ENCODE data around the gene KCNH1.

The KCNH1 gene

DNA sequence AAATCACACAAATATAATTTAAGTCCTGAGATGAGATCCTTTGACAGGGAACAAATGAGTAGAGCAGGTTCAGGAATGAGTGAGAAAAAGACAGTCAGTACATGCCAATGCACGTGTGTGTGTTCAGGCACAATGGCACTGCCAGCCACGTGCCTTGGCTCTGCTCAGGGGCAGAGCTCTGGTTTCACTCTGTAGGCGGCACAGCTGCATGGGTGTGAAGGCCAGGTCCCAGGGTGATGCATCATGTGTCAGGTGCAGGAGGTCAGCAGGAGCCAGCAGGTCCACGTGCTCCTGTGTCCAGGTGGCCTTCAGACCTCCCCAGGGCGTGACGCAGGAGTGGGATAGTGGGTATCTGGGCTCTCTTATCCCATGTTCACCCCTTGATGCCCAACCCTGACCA is 386.1 kb downstream of the KCNH1 start:
- no peak for DNase-seq

DNA sequence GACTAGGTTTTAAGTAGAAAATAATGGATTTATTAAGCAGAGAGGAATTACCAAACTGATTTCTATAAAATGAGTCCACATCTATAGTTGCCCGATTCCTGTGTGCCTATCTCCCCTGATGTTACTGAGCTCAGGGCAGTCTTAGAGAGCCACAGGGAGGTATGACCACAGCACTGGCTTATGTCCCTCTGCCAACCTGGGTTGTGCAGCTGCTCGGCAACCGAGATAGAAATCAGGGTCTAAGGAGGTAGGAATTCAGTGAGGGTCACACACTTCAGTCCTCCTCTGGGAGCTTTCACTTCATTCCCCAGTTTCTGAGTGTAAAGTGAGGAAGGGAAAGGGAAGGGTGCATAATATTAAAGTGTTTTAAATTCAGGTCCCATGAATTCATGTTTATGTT is 386.8 kb downstream of the KCNH1 start:
- no peak for DNase-seq

DNA sequence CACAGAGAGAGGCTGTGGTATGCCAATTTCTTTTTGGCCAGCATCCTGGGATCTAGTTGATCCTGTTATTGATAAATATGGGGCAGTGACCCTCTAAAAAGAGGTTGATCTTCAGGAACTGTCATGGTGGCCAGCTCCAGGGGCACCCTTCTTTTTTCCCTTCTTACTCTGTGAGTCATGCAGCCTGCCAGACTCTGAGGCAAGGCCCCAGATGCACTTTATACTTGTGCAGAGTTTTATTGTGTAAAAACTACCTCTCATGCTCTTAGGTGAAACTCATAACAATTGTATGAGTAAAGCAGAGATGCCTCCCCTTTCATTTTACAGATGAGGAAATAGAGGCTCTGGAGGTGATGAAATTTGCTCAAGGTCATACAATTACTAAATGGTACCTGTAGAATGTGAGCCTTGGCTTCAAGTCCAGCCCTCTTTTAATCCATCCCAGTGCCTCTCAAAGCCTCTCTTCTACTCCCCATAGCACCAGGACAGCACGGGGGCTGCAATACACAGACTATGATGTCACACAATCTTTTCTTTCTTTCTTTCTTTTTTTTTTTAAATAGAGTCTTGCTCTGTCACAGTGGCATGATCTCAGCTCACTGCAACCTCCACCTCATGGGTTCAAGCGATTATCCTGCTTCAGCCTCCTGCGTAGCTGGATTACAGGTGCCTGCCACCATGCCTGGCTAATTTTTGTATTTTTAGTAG is 387.8 kb downstream of the KCNH1 start:
- no peak for DNase-seq

DNA sequence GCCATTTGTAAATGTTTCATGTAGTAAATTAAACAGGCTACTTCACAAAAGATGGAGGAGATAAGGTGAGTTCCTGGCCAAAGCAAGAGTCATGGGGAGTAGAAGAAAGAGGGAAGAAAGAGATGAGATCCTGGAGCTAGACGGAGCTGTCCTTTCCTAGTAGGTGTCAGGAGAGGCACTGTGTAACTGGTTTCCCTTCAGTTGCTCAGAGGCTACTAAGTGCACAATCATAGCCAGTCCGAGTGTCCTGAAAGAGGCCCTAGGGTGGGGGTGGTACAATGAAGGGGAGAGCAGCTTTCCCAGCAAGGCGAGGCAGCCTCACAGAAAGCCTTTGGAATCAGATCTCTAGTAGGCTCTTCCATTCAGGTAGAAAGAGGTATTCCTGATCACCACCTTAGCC is 390.9 kb downstream of the KCNH1 start:
- no peak for DNase-seq

DNA sequence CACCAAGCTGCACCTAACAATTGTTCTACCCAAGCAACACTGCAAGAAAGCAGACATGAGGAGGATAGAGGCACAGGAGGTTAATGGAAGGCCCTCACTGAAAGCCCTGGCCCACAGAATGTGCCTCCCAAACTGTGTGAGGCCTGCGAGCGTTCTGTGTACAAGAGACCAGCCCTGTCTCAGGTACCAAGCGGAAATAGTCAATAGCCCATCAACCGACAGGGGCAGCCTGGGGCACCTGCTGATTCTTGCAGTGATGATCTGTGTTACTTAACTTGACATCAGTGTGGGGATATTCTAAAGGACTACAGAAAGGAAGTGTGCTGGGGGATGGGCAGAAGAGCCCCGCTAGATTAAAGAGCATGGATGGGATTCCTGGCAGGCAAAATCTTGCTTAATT is 392.4 kb downstream of the KCNH1 start:
- no peak for DNase-seq

DNA sequence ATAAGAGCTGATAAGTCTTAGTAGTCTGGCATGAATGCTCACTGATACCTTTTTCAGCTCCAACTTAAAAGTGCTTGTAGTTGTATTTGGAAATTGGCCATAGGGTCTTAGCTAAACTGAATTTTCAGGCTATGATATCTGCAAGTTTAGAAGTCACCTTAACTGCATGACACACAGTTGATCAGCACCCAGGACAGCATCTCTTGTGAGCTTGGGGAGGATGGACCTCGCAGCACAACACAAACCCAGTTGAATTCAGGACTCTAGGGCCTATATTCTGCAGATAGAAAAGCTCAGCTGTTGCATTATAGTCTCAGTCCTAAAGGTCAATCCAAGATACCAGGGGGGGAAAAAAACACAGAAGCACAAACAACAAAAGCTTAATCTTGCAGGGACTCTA is 394.3 kb downstream of the KCNH1 start:
- DNase-seq: no peak

DNA sequence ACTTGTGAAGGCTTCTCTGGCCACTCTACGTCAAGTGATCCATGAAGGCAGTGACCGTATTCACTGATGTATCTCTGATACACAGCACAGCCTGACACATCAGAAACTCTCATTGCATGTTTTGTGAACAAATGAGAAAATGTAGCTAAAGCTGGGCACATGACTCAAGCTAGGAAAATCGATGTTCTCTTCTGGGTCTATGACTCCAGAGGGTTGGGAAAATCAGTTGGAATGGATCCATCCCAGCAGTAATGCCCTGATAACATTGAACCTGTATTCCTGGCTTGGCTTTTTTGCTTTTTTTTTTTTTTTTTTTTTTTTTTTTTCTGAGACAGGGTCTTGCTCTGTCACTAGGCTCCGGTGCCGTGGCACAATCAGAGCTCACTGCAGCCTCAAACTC is 395.7 kb downstream of the KCNH1 start:
- no peak for DNase-seq

DNA sequence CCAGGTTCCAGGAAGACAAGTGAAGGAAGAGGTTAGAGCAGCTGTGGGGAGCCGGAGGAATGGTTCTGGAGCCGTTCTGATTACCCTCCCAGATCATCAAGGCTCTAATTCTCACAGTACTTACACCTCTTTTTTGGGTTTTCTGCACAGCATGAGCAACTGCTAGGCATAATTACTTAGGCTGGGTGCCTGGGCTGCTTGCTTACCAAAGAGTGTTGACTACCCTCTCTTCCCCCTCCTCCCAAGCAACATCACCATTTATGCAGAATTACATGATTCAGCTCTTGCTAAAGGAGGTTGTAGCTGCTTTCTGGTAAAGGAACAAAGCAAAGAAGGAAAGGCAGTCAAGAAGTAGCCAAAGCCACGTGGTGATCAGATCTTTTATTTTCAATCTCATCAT is 397.2 kb downstream of the KCNH1 start:
- DNase-seq: no peak

DNA sequence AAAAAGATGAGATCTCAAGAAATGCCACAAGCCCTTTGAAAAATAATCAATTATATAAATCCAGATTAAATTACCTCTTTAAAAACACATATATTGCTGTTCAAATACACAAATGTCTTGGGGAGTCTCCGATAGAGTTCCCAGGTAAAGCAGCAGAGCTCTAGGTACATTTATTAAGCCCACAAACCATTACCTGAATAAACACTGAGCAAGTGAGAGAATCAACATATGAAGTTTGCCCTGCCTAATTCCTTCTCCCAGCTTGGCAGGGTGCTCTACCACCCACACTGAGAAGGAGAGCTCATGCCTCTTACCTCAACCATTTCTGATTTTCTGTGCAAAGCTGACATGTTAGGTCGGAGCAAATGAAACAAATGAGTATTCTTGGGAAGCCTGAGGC is 402.4 kb downstream of the KCNH1 start:
- no peak for DNase-seq

DNA sequence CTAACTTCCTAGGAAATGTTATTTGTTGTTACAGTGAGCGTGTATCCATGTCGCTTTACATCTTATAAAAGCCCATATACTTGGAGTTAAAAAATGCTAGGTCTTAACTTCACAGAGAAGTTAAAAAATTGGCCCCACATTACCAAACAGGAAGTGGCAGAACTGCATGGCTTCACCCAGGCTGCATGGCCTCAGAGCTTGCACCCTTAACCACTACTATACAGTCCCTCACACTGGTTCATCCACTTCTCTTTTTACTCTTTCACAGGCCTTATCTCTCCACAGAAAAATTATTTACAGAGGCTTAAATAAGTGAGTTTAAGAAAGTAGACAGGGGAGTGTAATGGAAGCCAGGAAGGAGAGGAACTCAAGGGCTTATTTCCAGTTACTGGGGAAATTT is 402.8 kb downstream of the KCNH1 start:
- DNase-seq: no peak

DNA sequence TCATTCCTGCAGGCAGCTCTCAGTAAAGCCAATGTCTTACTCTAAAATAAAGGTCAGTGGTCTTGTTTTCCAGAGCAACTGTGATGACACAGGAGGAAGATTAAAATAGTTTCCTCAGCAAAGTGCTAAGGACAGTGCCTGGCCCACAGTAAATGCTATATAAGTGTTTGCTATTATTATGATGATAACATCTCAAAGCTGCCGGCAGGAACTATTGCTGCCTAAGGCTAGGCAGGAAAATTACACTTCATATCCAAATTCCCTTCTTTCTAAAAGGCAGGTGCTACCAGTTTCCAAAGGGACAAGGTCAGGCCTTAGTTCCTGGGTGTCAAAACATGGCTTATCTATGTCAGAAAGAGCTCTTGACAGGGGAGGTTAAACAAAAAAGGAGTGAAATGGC is 403.9 kb downstream of the KCNH1 start:
- no peak for DNase-seq

DNA sequence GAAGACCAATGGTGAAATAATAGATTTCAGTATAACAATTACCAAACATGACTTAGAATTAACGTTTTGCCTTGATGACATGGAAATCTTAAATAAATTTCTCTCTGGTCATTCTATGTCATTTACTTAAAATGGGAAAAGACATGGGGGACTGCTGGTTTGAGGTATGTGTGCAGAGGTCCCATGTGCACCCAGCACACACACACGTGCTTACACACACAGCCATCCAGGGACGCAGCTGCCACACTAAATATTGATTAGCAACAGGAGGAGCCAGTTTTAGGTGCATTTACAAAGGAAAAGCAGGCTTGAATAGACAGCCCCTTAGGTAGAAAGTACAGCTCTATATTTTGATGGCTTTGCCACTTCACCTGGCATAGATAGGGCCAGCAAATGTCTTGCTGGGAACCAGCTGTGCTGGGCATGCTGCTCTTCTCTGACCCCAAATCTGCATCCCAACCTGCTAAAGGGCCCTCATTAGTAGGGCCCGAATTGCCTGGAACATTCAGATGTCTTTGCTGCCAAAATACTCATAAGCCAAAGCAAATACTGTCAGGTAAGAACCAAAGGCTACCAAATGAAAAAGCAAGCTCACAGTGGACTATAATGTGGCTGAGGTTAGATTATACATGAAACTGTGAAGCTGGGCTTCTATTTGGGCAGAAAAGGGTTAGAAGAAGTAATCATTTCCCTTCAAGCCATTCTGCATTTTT is 405.4 kb downstream of the KCNH1 start:
- no peak for DNase-seq

DNA sequence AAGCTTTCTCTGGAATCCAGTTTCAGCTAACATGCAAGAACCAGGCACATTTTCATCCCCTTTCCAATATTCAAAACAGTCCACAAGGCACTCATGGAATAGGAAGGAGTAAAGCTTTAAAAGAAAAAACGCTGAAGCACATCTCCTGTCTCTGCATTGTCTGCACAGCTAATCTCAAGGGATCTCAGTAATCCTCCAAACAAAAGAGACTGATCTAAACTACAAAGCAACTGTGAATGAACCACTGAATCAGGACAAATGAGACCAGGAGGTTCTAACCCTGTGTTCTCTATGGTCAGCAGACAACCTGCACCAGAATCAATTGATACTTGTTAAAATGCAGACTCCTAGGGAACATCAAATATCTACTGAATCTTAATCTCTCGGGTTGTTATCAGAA is 406.2 kb downstream of the KCNH1 start:
- DNase-seq: no peak

DNA sequence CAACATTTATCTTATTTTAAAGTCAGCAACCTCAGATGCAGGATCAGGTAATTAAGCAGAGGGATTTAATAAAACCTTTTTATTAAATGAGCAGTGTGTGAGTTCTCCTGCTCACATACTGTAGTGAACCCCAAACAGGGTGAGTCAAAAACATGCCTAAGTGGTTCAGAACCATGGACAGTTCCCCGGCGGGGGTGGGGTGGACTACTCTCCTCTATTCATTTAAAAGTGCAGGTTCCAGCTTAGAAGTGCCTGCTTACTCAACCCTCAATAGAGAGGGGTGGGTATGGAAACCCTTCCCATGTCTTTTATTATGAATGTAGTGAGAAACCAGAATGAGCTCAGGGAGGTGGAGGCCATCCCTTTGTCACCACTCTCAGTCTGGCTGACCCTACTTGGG is 407.3 kb downstream of the KCNH1 start:
- peak; percentile 59 for DNase-seq

DNA sequence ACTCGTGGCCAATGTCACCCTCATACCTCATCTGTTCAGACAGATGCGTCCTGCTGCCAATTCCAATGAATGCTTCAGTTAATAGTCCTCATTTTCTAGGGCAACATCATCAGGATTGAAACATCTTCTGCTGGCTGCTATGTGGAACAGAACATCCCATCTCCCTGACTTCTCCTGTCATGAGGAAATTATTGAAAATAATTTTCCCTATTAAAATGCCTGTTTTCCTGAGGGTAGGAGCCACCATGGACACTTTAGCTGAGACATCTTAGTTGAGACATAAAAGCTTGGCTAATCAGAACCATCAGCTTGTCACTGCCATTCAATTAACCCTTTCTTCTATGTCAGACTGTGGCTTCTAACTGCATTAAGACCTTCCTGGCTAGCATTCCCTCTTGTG is 409.2 kb downstream of the KCNH1 start:
- no peak for DNase-seq

DNA sequence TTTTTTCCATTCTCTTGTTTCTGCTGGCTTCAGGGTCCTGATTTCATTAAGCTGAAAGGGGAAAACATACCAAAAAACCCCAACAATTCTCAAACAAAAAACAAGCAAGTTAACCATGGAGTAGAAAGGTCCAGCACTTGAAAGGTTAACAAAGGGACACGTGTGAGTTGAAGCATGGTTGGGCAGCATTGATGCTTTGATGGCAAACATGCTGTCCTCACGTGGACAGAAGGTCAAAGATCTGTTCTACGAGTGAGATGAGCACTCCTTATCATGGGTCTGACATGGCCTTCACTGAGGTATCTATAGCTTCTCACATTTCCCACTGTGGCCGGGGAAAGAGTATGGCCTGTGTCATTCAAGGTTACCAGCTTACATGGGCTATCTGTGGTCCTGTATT is 410.3 kb downstream of the KCNH1 start:
- DNase-seq: no peak

DNA sequence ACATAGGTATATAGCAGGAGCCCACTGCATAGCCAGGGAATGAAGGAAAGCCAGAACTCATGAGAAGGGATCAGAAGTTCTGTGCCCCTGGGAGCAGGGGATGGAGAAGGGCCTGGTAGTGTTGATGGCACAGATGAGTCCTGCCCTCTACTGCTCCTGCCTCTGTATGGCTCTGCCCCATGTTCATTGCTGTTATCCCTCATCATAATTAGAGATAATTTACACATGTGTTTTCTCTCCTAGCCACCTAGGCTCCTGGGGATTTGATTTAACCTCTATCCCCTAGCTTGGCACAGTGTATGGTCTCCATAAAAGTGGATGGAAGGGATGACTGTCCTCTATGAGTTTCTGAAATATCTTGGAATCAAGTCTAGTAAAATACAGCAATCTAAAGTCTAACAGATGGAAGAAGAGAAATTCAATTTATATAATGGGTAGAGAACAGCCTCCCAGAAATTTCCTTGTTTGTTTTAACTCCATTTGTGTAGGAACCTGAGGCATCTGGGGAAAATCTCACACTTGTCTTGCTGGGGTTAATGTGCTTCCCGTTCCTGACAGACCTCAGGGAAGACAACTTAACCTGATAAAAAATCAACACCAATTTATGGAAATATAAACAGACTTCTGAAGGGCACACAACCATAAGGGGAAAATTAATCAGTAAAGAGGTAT is 411.4 kb downstream of the KCNH1 start:
- no peak for DNase-seq

DNA sequence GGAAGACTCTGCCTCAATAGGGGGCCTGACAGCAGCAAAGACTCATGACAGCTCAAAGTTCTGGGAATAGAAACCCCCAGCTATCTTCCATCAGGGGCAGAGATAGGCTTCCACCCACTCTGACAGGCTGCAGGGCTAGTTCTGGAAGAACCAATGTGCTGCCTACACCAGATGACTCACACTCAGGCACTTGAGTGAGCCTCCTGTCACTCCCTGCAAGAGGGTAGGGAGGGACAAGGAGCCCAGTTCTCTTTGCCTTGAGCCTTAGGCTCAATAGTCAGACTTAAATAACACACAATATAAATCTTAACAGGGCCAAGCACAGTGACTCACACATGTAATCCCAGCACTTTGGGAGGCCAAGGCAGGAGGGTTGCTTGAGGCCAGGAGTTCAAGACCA is 418.9 kb downstream of the KCNH1 start:
- no peak for DNase-seq

DNA sequence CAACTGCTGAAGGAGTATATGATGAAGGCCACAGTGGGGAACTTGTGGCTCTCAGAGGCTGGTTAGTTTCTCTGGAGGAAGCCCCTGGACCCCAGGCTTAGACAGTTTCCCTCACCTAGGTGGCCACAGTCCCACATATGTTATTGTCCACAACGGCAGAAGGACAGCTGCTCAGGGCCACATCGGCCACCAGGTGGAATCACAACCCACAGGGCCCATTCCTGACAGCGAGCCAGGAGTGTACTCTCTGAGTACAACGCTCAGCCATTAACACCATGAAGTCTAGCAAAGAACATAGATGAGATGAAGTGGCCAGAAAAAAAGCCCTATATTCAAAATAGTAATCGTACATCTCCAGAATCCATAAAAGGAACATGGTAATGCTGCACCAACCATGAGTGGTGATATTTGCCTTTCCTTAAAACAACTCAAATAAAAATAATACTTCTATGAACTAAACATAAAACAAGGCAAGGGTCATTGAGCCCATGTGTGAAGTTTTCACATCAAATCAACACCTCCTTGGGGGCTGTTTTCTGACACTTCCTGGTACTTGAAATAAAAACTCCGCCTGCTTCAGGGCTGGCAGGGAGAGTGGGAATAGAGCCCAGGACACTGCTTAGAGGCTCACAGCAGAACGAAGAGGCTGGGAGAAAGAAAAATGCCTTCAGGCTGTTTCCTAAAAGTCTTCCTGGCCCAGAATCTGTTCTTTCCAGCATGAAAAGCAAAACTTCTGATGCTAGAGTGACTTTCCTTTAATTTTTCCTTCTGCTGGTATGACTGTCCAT is 421.9 kb downstream of the KCNH1 start:
- DNase-seq: no peak

DNA sequence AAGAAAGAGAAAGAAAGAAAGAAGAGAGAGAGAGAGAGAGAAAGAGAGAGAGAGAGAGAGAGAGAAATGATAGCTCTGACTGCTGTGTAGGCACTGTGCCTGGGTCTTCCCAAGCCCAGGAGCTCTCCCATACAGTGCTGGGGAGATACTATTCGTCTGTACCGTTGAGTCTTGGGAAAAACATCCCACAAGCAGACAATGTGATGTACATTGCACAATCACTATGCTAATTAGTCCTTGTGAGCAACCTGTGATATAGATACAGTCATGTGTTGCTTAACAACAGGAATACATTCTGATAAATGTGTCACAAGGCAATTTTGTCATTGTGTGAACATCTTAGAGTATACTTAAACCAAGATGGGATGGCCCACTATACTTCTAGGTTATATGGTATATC is 424.2 kb downstream of the KCNH1 start:
- no peak for DNase-seq

DNA sequence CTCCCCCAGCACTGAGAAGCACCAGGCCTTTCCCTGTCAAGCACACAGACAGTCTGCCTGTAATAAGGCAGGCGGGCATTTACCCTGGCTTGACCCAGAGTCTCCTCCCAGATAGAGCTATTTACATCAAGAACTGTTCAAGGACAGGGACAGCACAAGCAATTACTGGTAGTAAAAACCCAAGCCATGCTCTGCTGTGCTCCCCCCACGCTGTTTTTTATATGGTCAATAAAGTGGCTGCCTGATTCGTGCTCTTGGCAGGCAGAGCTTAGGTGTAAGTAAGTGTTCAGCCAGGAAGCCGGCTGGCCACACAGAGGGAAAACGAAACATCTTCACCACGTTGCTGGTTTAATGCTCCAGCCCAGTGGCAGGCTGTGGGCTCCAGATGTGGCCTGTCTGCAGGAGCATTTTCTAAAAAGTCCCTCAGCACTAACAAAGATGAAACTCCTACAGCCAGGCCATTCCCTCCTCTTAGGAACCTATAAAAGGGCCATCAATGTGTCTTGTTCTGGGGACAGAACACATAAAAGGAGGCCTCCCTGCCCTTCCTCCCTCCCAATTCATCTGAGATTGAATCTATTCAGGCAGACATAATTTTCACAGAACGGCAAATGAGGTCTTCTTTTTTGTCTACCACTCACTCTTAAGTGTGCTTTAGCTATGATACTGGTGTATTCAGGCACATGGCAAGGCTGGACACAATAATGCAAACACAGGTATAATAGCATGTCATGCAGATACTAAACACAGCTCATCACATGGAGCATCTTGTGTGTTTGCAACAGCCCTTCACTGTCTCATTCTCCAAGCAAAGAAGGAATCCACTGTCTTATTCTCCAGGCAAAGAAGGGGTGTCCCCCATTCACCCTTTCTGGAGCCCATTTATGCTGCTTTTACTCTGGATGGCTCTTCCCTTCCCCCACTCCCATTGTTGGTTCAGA is 426.4 kb downstream of the KCNH1 start:
- DNase-seq: no peak

DNA sequence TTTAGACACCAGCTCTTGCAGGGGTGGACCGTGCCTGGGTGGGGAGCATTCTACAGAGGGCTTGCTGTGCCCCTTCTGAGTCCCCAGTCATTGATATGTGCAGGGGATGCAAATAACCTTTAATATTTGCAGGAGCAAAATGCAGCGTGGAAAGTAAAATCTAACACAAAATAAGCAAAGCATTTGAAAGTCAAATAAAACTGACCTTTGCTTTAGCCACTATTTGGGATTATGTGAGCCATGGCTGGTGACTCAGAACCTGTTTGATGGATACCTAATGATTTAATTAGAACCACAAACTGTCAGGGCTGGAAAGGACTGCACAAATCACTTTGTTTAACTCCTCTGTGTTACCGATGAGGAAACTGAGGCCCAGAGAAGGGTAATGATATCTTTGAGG is 427.7 kb downstream of the KCNH1 start:
- DNase-seq: no peak

All from activated CD8-positive, alpha-beta memory T cell treated with anti-CD3 and anti-CD28 coated beads, Interleukin-2, amount 50 U/mL, for 48 hours (primary cell).